ENCODE results near the gene VILL. TPM values are rescaled to one million over a fixed set of nuclear protein-coding genes. Genes with fewer than 3 reads are reported as not detected.

VILL gene
- total and polyA plus RNA-seq, 2 donors (not counting 3 experiments of a cell fraction or from before 2014, with no cell fraction given) = 9.0 to 10.0 TPM

DNA sequence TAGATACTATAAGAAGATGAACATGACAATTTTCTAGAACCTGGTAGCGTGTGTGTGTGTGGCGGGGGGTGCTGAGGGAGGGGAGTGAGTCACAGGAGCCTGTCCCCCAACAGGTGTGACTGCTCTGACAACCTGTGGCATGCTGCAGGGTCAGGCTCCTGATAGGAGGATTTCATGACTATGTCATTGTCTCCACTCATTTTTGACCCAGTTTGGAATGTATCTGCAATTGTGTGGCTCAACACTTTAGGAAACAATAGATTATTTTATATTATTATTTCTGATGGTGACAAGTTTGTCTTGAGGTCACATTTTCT lies 9.3 kb upstream of the VILL start:
- POLR2A ChIA-PET = no interaction called here

More for the DNA sequence above, 9.3 kb upstream of the VILL start:
- dilution Hi-C loops (cut with MboI; ENCODE audit: extremely low pct_ligation_motif_present, low sequenced_read_pairs) (no loop called here), intact Hi-C loops (cut with micrococcal nuclease) (no loop called here)
- Histone ChIP-seq H3K36me3 (ENCODE audit: control insufficient read depth in 2 of 2, extremely low read depth in 1 of 2, insufficient read depth in 2 of 2, low read length in 2 of 2) (peaks cover 0 to 11% of the 10 kb centered on the region in 2 experiments), H2AFZ (ENCODE audit: low read depth, low read length) (no peak overlapping the region), H3K9ac (replicated peaks; ENCODE audit: extremely low read depth, insufficient read depth, low read length) (no peak overlapping the region), H3K79me2 (ENCODE audit: control insufficient read depth, insufficient read depth, low read length) (no peaks in the 10 kb centered on the region), H3K4me2 (ENCODE audit: insufficient read depth, low read length) (no peak overlapping the region), H3K4me1 (ENCODE audit: control insufficient read depth, extremely low read depth, insufficient read depth, low read length) (no peaks in the 10 kb centered on the region), H3K9me1 (replicated peaks; ENCODE audit: control insufficient read depth, extremely low read depth, insufficient read depth, low read length) (no peaks in the 10 kb centered on the region), H3K9me3 (replicated peaks; ENCODE audit: control insufficient read depth, insufficient read depth, low read length) (no peaks in the 10 kb centered on the region), H3K27ac (ENCODE audit: insufficient read depth, low read depth, low read length) (no peak overlapping the region), H3K27me3 (ENCODE audit: control insufficient read depth in 2 of 2, insufficient read depth in 2 of 2, low read length in 2 of 2) (no peaks in the 10 kb centered on the region), H3K4me3 (replicated peaks in 1 of 3; ENCODE audit: insufficient read depth in 1 of 3, low read depth in 1 of 3, low read length in 3 of 3) (no peak overlapping the region), H4K20me1 (replicated peaks; ENCODE audit: control insufficient read depth, extremely low read depth, insufficient read depth, low read length) (no peaks in the 10 kb centered on the region)
- FAIRE-seq (no peak), DNase-seq (ENCODE audit: low read depth, low spot score) (no peak)
- TF ChIP-seq POLR2A (IDR thresholded peaks at IDR 0.05; ENCODE audit: low read depth, low read length) (no peak), GATA2 (IDR thresholded peaks at IDR 0.05; ENCODE audit: insufficient read depth, insufficient read length, low read depth, low read length) (no peak), CTCF (IDR thresholded peaks at IDR 0.05; ENCODE audit: extremely low read depth in 1 of 2, insufficient read depth in 1 of 2, low read depth in 1 of 2, low read length in 2 of 2) (no peak), EZH2 (IDR thresholded peaks at IDR 0.05; ENCODE audit: borderline replicate concordance, low read depth, low read length, severe bottlenecking) (no peak), FOS (IDR thresholded peaks at IDR 0.05; ENCODE audit: borderline replicate concordance, insufficient read depth, low read length) (no peak), POLR2AphosphoS5 (IDR thresholded peaks at IDR 0.05; ENCODE audit: insufficient read depth, low read depth, low read length) (no peak), MYC (IDR thresholded peaks at IDR 0.05; ENCODE audit: low read depth, low read length) (no peak), JUN (IDR thresholded peaks at IDR 0.05; ENCODE audit: borderline replicate concordance, insufficient read depth, insufficient read length, low read depth) (no peak)
- TF ChIP-seq, protein P1, sequence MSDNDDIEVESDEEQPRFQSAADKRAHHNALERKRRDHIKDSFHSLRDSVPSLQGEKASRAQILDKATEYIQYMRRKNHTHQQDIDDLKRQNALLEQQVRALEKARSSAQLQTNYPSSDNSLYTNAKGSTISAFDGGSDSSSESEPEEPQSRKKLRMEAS (IDR thresholded peaks at IDR 0.05; ENCODE audit: insufficient read depth, insufficient read length) = no peak
- CTCF ChIA-PET = interaction anchor here (1.0 to 6.9 kb wide), 2 partner anchors 13 to 125 kb away, joined by 3 to 53 read pairs; no protein-coding TSS in a partner anchor
- BruUV-seq (replicated peaks) = no TSS peak
